GF-D8 (cell line): ENCODE results near the gene COMP.
"Not testable (repeated sequence)": the region's sequence is repeated elsewhere in the genome, so short reads cannot be mapped to it uniquely, and the experiment has no call there.

Experiments used
- DNase-seq: peaks from one replicate; lab custom pipeline; 2025; lab: John Stamatoyannopoulos, UW

The COMP gene

DNA sequence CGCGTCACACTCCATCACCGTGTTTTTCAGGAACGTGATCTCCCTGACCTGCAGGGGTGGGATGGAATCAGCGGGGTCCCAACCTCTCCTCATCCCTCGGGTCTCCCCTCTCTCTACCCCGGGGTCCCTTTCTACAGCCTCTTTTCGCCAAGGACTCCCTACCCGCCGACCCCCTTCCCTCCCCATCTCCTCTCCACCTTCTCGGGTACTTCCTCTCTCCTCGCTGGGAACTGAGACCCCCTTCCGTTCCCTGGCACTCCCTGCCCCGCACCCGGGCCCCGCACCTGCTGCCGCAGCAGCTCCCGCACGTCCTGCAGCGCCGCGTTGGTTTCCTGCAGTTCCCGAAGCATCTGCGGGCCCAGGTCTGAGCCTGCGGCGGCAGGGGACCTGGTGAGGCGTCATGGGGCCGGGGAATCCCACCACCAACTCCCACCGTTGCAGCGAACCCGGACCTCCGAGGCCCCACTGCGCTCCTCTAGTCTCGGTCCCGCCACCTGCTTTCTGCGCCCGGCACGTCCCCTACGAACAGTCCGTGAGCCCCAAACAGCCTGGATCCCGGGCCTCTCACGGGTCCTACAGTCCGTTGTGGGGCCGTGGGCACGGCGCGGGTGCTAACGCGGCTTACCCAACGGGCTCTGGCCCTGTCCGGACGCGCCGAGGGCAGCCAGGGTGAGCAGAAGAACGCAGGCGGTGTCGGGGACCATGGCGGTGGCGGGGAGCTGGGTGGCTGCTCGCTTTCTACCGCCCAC, at the start of gene COMP:
TSS of gene COMP (minus strand) at position 740 of the 749 bp plus-strand sequence. CDS start at position 704, 36 bp downstream.
- DNase-seq: no peak

DNA sequence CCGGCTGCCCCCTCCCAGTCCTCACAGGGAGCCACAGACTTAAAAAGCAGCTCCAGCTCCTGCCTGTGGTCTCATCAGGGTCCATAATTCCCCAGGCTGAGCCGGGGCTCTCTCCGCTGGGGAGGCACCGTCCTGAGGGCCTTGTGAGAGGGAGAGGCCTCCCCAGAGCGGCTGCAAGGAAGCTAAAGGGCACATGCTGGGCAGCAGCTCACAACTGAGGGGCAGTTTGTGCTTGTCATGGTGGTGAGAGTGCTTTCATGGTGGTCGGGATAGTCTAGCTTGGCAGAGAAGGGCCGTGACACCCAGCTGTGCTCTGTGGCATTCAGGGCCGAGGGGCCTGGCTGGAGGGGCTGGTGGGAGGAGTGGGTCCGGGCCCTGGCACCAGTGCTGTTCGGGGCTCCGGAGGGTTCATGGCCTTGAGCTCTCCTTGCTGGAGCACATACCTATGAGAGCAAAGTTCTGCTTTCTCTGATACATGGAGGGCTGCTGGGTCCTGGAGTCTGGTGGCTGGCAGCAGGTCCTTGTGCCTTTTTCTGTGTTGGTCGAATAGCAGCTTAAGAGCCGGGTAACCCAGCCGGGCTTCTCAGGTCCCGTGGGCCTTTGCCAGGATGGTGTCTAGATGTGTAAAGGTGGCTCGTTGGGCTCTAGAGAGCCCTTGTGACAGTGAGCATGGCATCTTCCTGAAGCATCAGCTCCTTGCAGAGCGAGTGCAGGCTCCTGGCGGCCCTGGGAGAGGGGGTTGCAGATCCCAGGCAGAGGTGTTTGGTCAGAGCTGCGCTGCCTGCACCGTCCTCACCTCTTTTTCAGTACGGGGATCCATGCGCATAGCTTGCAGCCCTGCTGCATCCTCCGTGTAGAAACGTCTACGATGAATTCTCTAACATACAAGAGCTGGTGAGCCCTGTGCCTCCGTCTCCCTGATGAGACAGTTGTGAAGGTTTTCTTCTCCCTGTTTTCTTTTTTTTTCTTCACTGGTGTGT, 49.5 kb upstream of the COMP start:
- no peak for DNase-seq

DNA sequence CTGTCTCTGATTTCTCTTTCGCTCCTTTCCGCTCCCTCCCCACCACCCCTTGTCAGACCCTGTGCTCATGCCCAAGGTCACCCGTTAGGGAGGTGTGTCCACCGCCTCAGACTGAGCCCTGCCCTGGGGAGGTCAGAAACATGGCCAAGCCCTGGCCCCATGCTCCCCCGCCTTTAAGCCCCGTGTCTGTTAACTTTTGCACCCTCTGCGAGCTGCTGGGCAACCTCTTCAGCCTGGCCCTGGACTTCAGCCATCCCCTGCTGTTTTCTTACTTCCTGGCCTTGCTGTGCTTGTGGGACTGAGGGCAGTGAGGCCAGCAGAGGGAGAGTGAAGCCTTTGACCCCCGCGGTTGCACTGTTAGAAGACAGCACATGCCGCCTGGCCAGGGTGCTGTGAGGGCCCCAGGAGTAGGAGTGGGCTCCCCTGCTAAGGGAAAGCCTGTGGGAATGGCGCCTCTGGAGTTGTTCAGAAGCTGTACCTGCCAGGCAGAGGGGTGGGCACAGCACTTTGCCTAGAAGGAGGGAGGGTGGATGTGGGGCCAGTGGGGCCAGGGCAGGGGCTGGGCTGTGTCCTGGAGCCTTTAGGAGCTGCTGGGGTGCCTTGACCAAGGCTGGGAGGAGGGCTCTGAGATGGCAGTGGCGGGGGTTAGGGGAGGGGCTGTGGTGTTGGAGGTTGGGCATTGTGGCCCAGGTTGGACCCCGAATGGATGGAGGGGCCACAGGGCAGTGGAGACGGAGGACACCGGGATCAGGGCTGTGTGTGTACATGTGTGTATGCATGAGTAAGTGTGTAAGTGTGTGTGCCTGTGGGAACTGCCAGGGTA, 48.6 kb upstream of the COMP start:
- DNase-seq: no peak

DNA sequence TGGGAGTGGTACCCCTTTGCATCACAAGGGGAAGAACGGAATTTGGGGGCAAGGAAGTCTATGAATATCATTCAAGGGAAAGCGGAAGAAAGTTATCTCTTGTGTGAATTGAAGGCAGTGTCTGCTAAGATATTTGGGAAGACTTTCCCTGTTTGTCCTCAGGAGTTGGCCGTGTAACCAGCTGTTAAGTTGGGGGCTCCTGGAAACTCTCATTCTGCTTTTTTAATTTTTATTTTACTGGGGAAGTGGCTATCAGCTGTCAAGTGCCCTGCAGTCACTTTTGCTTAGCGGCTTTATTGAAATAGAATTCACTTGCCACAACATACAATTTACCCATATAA, 43.5 kb upstream of the COMP start:
- DNase-seq: no peak

DNA sequence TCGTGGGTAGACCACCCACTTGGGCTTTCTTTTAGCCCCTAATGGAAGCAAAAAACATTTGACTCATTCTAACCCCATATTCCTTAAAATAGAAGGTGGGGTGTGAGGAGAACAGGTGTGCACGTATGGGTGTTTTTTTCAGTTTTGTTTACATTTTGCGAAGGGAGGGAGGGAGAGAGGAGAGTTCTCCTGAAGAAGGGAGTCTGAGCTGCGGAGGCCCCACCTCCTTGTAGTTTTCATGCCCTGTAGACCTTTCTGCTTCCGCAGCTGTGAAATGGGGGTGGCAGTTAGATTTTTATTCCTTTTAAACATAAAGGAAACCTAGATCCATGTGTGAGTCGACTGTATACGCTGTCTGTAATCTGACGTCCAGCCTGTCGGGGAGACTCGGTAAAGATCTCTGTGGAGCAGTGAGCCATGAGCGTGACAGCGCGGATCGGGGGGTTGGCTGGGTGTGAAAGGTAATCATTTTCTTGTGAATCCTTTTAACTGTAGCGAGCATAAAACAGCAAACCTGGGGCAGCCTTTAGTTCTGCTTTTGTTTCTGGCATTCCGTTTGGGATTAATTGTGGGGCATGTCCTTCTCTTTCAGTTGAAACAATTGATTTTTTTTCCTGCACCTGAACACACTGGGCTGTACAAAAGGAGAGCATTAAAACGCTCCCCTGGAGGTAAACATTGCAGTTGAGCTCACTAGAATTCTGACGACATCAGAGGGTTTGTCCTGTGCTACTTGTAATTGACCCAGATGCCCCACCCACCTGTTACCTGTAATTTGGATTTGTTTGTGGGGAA, 42.9 kb upstream of the COMP start:
- no peak for DNase-seq

DNA sequence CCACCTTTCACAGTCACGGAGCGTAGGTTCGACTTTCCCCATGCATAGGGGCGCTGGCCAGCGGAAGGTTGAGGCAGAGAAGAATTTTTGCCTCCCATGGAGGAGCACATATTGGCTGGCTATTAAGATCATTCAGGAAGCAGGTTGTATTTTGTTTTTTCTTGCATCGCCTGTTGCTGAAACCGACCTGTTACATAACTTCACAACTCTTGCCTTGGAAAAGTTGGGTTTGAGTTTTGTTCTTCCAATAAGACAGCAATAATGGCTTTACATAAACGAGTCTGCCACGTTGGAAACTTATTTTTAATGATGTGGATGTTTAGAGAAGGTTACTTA, 42.0 kb upstream of the COMP start:
- DNase-seq: no peak

DNA sequence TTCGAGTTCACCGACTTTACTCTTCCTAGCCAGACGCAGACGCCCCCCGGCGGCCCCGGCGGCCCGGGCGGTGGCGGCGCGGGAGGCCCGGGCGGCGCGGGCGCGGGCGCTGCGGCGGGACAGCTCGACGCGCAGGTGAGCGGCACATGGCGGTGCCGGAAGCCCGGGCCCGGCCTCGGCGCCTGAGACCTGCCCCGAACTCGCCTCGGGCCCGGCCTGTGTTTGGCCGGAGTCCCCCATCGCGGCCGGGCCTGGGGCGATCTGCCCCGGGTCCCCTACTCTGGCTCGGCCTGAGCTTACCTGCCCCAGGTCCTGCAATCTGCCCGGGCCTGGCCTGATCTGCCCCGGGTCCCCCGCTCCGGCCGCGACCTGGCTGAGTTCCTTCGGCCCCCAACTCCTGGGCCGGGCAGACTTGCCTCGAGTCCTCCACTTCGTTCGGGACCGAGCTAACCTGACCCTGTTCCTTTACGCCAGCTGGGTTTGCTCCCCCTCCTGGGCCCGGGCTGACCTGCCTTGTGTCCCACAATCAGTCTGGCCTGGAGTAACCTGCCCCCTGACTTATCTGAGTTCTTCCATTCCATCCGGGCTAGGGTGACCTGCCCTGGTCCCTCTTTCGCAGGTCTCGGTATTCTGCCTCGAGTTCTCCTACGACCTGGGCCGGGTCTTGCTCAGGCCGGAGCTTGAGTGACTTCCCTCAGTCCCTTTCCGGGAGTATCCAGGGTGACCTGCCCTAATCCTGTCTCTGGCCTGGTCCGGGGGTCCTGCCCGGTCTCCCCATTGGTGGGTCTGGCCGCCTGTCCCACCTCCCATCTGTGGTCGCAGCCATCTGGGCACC, 41.4 kb upstream of the COMP start:
- DNase-seq: no peak

DNA sequence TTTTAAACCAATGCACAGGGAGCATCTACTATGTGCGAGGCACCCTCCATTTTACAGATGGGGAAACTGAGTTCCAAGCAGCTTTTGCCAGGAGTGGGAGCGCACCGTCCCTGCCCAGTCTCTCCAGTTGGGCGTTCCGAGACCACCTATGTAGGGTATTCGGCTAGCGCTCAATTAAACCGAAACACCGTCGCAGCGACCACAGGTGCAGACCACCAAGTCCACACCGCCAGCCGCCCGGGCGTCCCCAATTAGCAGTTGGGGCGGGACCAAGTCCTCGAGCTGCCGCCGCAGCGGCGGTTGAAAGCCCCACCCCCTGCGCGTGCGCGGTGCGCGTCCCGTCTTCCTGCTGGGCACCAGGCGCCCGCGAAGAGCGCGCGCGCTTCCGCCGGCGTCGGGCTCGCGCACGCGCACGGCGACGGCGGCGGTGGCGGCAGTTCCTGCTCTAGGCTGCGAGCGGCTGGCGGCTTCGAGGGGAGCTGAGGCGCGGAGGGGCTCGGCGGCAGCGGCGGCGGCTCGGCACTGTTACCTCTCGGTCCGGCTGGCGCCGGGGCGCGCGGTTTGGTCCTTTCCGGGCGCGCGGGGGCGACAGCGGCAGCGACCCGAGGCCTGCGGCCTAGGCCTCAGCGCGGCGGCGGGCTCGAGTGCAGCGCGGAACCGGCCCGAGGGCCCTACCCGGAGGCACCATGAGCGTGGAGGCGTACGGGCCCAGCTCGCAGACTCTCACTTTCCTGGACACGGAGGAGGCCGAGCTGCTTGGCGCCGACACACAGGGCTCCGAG, 40.6 kb upstream of the COMP start, which contains the start of gene UPF1:
TSS of gene UPF1 (plus strand) at position 436 of the 782 bp plus-strand sequence. CDS start at position 687, 251 bp downstream.
- DNase-seq: peak; percentile 73

DNA sequence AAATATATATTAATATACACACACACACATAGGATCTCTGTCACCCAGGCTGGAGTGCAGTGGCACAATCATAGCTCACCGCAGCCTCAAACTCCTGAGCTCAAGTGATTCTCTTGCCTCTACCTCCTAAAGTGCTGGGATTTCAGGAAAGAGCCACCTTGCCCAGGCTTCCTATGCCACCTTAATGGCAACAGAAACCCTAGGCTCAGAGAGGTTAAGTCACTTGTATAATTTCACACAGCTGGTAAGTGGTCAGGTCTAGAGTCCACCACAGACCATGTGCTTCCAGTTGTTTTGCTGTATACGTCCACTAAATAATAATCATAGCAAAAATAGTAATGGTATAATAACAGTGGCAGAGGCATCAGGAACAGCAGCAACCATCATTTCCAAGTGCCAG, 39.4 kb upstream of the COMP start:
- DNase-seq: no peak

DNA sequence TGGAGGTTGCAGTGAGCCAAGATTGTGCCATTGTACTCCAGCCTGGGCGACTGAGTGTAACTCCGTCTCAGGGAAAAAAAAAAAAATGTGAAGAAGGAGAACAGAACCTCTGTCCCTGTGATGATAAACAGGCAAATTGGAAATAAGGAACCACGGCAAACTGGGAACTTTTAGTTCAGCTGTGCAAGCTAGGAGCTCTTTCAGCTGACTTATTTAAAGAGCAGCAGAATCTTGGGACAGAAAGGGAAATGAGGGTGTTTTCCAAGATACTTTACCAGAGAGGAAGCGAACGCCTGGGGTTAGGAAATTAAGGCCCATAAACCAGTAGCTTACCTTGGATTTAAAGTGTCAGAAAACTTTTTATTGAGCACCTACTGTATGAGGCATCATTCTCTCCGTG, 37.7 kb upstream of the COMP start:
- DNase-seq: no peak

DNA sequence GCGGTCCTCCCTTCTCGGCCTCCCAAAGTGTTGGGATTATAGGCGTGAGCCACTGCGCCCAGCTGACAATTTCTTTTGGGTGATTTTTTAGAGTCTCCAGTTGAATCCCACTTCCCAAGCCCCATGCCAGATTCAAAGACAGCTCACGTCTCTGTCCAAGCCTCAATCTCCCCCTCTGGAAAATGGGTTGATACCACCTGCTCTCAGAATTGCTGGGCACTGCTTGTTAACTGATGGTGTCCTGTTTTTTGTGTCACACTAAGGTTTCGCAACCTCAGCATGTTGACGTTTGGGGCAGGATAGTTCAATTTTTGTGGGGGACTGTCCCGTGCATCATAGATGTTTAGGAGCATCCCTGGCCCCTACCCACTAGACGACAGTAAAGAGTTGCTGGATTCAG, 26.5 kb upstream of the COMP start:
- no peak for DNase-seq

DNA sequence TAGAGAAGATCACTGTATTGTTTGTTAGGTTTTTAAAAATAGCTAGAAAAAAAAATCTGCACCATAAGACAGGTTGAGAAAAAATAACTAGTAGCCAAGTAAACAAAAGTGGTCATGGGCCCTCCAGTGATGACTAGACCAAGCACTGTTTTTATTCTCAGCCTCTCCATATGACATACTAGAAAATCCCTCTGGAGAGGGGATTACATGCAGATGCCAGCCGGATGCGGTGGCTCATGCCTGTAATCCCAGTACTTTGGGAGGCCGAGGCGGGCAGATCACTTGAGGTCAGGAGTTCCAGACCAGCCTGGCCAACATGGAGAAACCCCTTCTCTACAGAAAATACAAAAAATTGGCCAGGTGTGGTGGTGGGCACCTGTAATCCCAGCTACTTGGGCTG, 25.5 kb upstream of the COMP start:
- not testable (repeated sequence) for DNase-seq

DNA sequence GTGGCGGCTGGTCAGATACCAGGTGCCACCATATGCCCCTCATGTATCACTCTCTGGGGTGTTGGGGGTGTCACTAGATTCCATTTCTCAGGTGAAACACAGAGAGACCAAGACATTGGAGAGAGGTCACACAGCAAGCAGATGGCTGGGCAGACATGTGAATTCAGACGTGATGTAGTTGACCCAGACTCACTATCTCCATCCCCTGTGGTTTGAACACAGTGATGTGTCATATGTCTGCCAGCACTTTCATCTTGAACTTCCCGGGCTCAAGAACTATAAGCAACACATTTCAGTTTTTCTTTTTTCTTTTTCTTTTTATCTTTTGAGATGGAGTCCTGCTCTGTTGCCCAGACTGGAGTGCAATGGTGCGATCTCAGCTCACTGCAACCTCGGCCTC, 24.6 kb upstream of the COMP start:
- no peak for DNase-seq

DNA sequence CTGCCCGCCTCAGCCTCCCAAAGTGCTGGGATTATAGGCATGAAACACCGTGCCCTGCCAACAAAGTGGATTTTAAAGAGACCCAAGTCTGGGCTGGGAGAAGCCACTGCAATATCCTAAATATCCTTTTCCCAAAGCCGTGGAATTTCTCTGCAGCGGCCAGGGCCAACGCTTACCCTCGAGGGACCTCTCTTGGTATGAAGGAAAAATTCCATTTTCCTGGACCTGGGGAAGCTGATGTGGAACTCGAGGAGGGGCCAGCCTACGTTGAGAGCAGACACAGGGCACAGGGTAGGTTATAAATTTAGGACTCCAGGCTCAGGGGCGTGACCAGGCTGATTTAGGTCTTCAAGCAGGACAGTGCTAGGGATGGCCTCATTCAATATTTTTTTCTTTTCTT, 23.0 kb upstream of the COMP start:
- no peak for DNase-seq

DNA sequence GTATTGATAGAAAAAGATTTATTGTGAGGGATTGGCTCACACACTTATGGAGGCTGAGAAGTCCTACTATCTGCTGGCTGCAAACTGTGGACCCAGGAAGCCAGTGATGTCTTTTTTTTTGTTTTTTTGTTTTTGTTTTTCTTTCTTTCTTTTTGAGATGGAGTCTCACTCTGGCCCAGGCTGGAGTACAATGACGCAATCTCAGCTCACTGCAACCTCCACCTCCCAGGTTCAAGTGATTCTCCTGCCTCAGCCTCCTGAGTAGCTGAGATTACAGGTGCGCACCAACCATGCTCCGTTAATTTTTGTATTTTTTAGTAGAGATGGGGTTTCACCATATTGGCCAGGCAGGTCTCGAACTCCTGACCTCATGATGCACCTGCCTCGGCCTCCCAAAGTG, 20.5 kb upstream of the COMP start:
- DNase-seq: not testable (repeated sequence)

DNA sequence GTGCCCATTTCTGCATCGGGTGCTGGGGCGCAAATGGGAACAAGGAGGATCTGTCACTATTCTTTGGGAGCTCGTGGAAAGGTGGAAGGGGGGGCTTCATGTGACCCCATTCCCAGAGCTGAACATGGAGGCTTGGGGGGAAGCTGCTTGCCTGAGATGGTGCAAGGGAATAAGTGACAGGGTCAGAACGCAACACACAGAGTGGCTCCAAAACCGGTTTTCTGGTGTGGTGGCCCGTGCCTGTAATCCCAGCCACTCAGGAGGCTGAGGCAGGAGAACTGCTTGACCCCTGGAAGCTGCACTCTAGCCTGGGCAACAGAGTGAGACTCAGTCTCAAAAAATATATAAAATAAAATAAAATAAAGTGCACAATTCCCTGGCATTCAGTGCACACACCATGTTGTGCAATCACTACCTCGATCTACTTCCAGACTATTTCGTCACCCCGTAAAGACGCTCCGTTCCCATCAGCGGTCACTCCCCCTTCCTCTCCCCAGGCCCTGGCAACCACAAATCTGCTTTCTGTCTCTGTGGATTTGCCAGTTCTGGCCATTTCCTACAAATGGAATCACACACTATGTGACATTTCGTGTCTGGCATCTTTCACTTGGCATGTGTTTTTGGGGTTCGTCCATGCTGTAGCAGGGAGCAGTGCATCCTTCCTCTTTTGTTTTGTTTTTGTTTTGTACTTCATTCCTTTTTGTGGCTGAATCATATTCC, 18.2 kb upstream of the COMP start:
- peak; percentile 1 for DNase-seq

DNA sequence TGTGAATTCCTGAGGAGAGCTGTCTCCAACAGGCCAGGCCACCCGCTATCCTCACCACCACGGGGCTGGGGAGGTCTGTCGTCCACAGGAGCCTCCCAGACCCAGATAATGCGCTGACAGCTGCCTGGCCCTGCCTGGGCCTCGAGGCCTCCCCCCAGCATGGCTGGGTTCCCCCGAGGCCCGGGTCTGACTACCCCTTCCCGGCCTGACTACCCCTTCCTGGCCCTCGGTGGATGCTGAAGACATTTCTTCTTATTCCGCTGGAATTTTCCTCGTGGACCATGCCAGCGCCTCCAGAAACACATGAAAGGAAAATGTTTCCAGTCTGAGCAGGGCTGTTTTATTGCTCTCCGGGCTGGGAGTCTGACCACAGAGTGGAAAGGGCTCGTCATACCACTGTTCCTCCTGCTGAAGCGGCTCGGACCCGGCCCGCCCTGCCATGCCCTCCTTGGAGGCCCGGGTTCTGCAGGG, 16.8 kb upstream of the COMP start:
- DNase-seq: no peak

DNA sequence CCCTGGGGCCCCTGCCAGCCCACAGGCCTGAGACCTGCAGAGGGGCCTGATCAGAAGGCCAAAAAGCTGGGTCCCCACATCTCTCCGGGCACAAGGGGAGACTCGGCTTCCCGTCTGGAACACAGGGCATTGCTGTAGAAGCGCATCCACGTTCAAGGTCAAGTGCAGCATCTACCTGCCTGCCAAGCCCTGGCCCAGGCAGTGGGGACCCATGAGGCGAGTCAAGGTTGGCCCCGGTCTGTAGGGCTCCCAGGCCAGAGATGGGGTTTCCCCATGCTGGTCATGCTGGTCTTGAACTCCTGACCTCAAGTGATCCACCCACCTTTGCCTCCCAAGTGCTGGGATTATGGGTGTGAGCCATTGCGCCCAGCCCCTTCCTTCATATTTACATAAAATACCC, 13.5 kb upstream of the COMP start:
- no peak for DNase-seq

DNA sequence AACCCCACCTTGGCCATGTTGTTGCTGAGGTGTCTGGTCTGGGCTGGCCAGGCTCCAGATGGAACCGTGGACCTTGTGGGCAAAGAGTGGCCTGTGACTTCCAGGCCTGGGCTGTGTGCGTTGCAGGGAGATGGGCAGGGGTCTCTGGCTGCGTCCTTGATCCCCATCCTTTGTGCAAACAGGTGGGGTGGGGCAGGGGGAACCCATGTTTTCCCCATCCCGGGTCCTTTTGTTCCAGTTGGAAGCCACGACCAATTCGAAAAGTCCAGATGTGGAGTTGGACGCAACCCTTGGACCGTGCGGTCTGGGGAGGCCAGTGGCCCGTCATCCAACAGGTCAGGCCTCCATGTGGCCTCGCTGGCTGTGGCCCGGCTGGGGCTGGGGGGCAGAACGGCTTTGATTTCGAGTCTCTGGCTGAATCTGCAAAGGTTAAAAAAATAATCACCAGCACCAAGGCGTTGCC, 13.1 kb upstream of the COMP start:
- DNase-seq: no peak
